ENCODE results near the gene FTCD. TPM values are rescaled to one million over a fixed set of nuclear protein-coding genes. Genes with fewer than 3 reads are reported as not detected.
A peak's percentile ranks its signal among the peaks of the same experiment; 100 is the strongest.
"Not testable (repeated sequence)": the region's sequence is repeated elsewhere in the genome, so short reads cannot be mapped to it uniquely, and the experiment has no call there.

Gene FTCD
- total RNA-seq, 1 donor from 2014 or later = 0.30 TPM

GRCh38 chr21:46188226-46189212 lies 33.1 kb upstream of the FTCD start:
- DNase-seq (ENCODE audit: low read depth) = peak; percentile 47

- DNase-seq (ENCODE audit: low read depth) = no peak
Observed at GRCh38 chr21:46187814-46188213, 32.4 kb upstream of the FTCD start.

- DNase-seq (ENCODE audit: low read depth) = no peak
Observed at GRCh38 chr21:46187261-46187660, 31.9 kb upstream of the FTCD start.

- no peak for DNase-seq (ENCODE audit: low read depth)
Observed at GRCh38 chr21:46185716-46186115, 30.3 kb upstream of the FTCD start.

GRCh38 chr21:46184625-46185555 lies 29.5 kb upstream of the FTCD start:
- DNase-seq (ENCODE audit: low read depth) = peak; percentile 48

GRCh38 chr21:46183910-46184624 lies 28.7 kb upstream of the FTCD start, which contains the start of gene SPATC1L:
TSS of gene SPATC1L (minus strand) at chr21:46184459. CDS start at chr21:46182816, 1,643 bp downstream.
- peak; percentile 41 for DNase-seq (ENCODE audit: low read depth)

GRCh38 chr21:46183337-46183909 lies 28.0 kb upstream of the FTCD start:
- not testable (repeated sequence) for DNase-seq (ENCODE audit: low read depth)

- no peak for DNase-seq (ENCODE audit: low read depth)
Observed at GRCh38 chr21:46182548-46183336, 27.4 kb upstream of the FTCD start.

GRCh38 chr21:46181953-46182547 lies 26.7 kb upstream of the FTCD start:
- no peak for DNase-seq (ENCODE audit: low read depth)

- no peak for DNase-seq (ENCODE audit: low read depth)
Observed at GRCh38 chr21:46181436-46181835, 26.1 kb upstream of the FTCD start.

GRCh38 chr21:46180778-46181391 lies 25.5 kb upstream of the FTCD start:
- no peak for DNase-seq (ENCODE audit: low read depth)

- no peak for DNase-seq (ENCODE audit: low read depth)
Observed at GRCh38 chr21:46180079-46180722, 24.8 kb upstream of the FTCD start.

GRCh38 chr21:46179708-46180078 lies 24.3 kb upstream of the FTCD start:
- DNase-seq (ENCODE audit: low read depth) = no peak

- no peak for DNase-seq (ENCODE audit: low read depth)
Observed at GRCh38 chr21:46178961-46179360, 23.6 kb upstream of the FTCD start.

- DNase-seq (ENCODE audit: low read depth) = not testable (repeated sequence)
Observed at GRCh38 chr21:46176443-46177129, 21.2 kb upstream of the FTCD start.

GRCh38 chr21:46173573-46173972 lies 18.2 kb upstream of the FTCD start:
- DNase-seq (ENCODE audit: low read depth) = no peak

GRCh38 chr21:46172863-46173528 lies 17.6 kb upstream of the FTCD start:
- DNase-seq (ENCODE audit: low read depth) = no peak
